Liver (tissue), 9 donors: Measurements from ENCODE around the gene EBF3. TPM values are rescaled to one million over a fixed set of nuclear protein-coding genes. Genes with fewer than 3 reads are reported as not detected.

Experiments
- DNase-seq: peaks from one replicate; pipeline ENCODE4 v3.0.0-alpha.2; 2017; ENCODE audit warnings: low spot score
- H3K27ac ChIP-seq, 2 donors: one replicate each; pipeline ENCODE4 v1.7.0; 2013; ENCODE audit warnings: inconsistent platforms in 2 of 2, low read length in 2 of 2, control low read depth in 1 of 2, low read depth in 1 of 2, mild to moderate bottlenecking in 1 of 2
- H3K27me3 ChIP-seq, 4 donors: one replicate each; pipeline versions ENCODE4 v1.6.1 to v1.7.0; 2013; ENCODE audit warnings: low read length in 3 of 4, inconsistent platforms in 1 of 4, mild to moderate bottlenecking in 1 of 4, moderate library complexity in 1 of 4; ENCODE audit not compliant: control insufficient read depth in 4 of 4, insufficient read depth in 4 of 4
- H3K36me3 ChIP-seq, 4 donors: one replicate each; pipeline versions ENCODE4 v1.6.1 to v1.7.0; 2013; ENCODE audit warnings: low read length in 3 of 4, mild to moderate bottlenecking in 3 of 4, low read depth in 1 of 4, moderate library complexity in 1 of 4; ENCODE audit not compliant: control insufficient read depth in 4 of 4, insufficient read depth in 3 of 4
- H3K4me1 ChIP-seq, 4 donors: one replicate each; pipeline versions ENCODE4 v1.6.1 to v1.7.0; 2013; ENCODE audit warnings: low read length in 3 of 4, mild to moderate bottlenecking in 3 of 4, moderate library complexity in 1 of 4; ENCODE audit not compliant: control insufficient read depth in 4 of 4, insufficient read depth in 4 of 4
- H3K4me3 ChIP-seq, 3 donors: one replicate each; pipeline versions ENCODE4 v1.6.1 to v1.7.0; 2013; ENCODE audit warnings: low read length in 3 of 3, control low read depth in 1 of 3, low read depth in 1 of 3, mild to moderate bottlenecking in 1 of 3
- H3K9ac ChIP-seq, 2 donors: one replicate each; pipeline ENCODE4 v1.7.0; 2013; ENCODE audit warnings: low read length in 2 of 2, mild to moderate bottlenecking in 2 of 2, moderate library complexity in 2 of 2, control low read depth in 1 of 2, low read depth in 1 of 2
- H3K9me3 ChIP-seq, 4 donors: one replicate each; pipeline versions ENCODE4 v1.6.1 to v1.7.0; 2013; ENCODE audit warnings: low read length in 3 of 4; ENCODE audit not compliant: control insufficient read depth in 4 of 4
- FOXA1 ChIP-seq: IDR thresholded peaks from 2 replicates; pipeline ENCODE4 v1.6.1; 2016; ENCODE audit warnings: antibody characterized with exemption
- FOXA2 ChIP-seq: IDR thresholded peaks from 2 replicates; pipeline ENCODE4 v1.6.1; 2016; ENCODE audit warnings: antibody characterized with exemption
- GABPA ChIP-seq, 2 donors: IDR thresholded peaks in 1 of 2; conservative IDR thresholded peaks in 1 of 2; 2 replicates each; pipeline ENCODE4 v1.6.1; 2016; ENCODE audit warnings: antibody characterized with exemption in 2 of 2, mild to moderate bottlenecking in 1 of 2, moderate library complexity in 1 of 2
- HNF4A ChIP-seq, 2 donors: conservative IDR thresholded peaks; 2 replicates each; pipeline ENCODE4 v1.6.1; 2016; ENCODE audit warnings: antibody characterized with exemption in 2 of 2, mild to moderate bottlenecking in 2 of 2
- HNF4G ChIP-seq: IDR thresholded peaks from 2 replicates; pipeline ENCODE4 v1.6.1; 2016; ENCODE audit warnings: antibody characterized with exemption
- NR2F2 ChIP-seq: IDR thresholded peaks from 2 replicates; pipeline ENCODE4 v1.6.1; 2016; ENCODE audit warnings: antibody characterized with exemption
- RAD21 ChIP-seq, 2 donors: IDR thresholded peaks; 2 replicates each; pipeline ENCODE4 v1.6.1; 2016; ENCODE audit warnings: antibody characterized with exemption in 2 of 2, mild to moderate bottlenecking in 2 of 2
- RXRA ChIP-seq, 2 donors: IDR thresholded peaks; 2 replicates each; pipeline ENCODE4 v1.6.1; 2017 to 2018; ENCODE audit warnings: antibody characterized with exemption in 2 of 2, mild to moderate bottlenecking in 1 of 2
- SP1 ChIP-seq: IDR thresholded peaks from 2 replicates; pipeline ENCODE4 v1.6.1; 2018; ENCODE audit warnings: antibody characterized with exemption, mild to moderate bottlenecking
- TAF1 ChIP-seq: conservative IDR thresholded peaks from 2 replicates; pipeline ENCODE4 v1.6.1; 2016; ENCODE audit warnings: antibody characterized with exemption, mild to moderate bottlenecking
- YY1 ChIP-seq: IDR thresholded peaks from 2 replicates; pipeline ENCODE4 v1.6.1; 2016; ENCODE audit warnings: antibody characterized with exemption, mild to moderate bottlenecking
- WGBS: extraction: QIAGEN DNeasy Blood & Tissue Kit; methylation state at CpG from one replicate; pipeline ENCODE4 v1.1.7; 2013; 5-methylcytosine and 5-hydroxymethylcytosine counted together
- polyA plus RNA-seq, 2 donors: library from polyadenylated mRNA; stranded (reverse) in 1 of 2; unstranded in 1 of 2; fragments of 200-250 nt in 1 of 2; fragments of >200 nt in 1 of 2; fragmentation: Nextera tagmentation in 1 of 2; extraction: Ambion mirVana in 1 of 2; gene quantifications; one replicate each; pipeline versions ENCODE4 v1.2.1 to v1.2.3, GENCODE V29; 2013 to 2015
- total RNA-seq, 2 donors: library from RNA; depleted of rRNA; stranded (reverse); fragments of >200 nt; gene quantifications; one replicate each; pipeline ENCODE4 v1.2.3, GENCODE V29; 2014
- TF ChIP-seq, protein P1 (sequence below): fragments of 150-350 bp; IDR thresholded peaks from 2 replicates; pipeline ENCODE4 v1.5.1; 2017; ENCODE audit warnings: improper control_type of control experiment, low read depth, low read length; ENCODE audit not compliant: missing input control
- TF ChIP-seq, protein P2 (sequence below): IDR thresholded peaks from 2 replicates; pipeline ENCODE4 v1.6.1; 2016; ENCODE audit warnings: antibody characterized with exemption
- TF ChIP-seq, protein P3 (sequence below): IDR thresholded peaks from 2 replicates; pipeline ENCODE4 v1.6.1; 2016; ENCODE audit warnings: antibody characterized with exemption
- TF ChIP-seq, protein P4 (sequence below): IDR thresholded peaks from 2 replicates; pipeline ENCODE4 v1.6.1; 2016; ENCODE audit warnings: antibody characterized with exemption
- TF ChIP-seq, protein P5 (sequence below): IDR thresholded peaks from 2 replicates; pipeline ENCODE4 v1.6.1; 2016; ENCODE audit warnings: antibody characterized with exemption, mild to moderate bottlenecking
- donor health status: healthy.
- donor health status: healthy.
- donor health status: healthy.
- donor health status: healthy.
- donor health status: healthy.

The EBF3 gene
- total and polyA plus RNA-seq, 4 donors = 0.02 to 0.08 TPM; not detected in 2

DNA sequence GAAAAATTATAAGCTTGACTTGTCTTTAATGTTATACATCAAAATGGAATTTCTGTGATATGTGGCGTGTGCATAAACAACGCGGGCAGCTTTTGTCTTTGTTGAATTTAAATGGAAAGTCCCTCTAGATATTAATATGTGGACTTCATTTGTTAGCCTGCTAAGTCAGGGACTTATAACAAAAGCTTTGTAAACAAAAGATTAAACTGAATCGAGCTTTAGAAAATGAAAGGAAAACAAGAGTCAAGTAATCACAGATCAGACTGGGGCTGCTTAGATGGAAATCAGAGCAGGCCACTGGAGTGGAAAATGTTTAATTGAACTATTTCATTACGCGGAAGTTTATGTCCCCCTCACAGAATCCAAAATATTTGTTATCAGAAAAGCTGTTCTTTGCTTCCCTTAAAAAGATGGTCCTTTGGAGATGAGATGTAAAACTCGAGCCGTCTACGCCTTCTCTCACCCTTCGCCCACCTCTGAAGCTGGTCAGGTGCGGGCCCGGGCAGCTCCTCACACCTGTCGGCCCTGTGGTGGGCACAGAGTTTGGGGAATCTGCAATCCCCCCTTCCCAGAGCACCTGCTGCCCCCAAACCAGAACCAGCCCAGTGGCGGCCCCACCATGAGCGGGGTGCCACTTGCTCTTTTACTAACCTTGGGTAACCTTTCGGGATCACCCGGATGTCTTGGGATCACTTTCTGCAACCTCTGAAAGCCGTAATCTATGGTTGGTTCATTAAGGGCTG lies 116.2 kb downstream of the EBF3 start:
- no peaks in the 10 kb centered on the region for H3K36me3 ChIP-seq

More for the DNA sequence above, 116.2 kb downstream of the EBF3 start:
- WGBS = 88% methylated on average over 18 of the region's 18 CpGs
- no peaks in the 10 kb centered on the region for H3K27me3 ChIP-seq
- no peak overlapping the region for H3K9ac ChIP-seq
- no peak for DNase-seq
- no peaks in the 10 kb centered on the region for H3K4me1 ChIP-seq
- H3K27ac ChIP-seq = no peak overlapping the region
- TF ChIP-seq, protein P1, sequence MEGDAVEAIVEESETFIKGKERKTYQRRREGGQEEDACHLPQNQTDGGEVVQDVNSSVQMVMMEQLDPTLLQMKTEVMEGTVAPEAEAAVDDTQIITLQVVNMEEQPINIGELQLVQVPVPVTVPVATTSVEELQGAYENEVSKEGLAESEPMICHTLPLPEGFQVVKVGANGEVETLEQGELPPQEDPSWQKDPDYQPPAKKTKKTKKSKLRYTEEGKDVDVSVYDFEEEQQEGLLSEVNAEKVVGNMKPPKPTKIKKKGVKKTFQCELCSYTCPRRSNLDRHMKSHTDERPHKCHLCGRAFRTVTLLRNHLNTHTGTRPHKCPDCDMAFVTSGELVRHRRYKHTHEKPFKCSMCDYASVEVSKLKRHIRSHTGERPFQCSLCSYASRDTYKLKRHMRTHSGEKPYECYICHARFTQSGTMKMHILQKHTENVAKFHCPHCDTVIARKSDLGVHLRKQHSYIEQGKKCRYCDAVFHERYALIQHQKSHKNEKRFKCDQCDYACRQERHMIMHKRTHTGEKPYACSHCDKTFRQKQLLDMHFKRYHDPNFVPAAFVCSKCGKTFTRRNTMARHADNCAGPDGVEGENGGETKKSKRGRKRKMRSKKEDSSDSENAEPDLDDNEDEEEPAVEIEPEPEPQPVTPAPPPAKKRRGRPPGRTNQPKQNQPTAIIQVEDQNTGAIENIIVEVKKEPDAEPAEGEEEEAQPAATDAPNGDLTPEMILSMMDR = no peak
- TF ChIP-seq HNF4G (no peak), HNF4A (conservative IDR thresholded peaks at IDR 0.05) (no peak), RAD21 (IDR thresholded peaks at IDR 0.05) (no peak), RXRA (IDR thresholded peaks at IDR 0.05) (no peak), YY1 (no peak), FOXA2 (no peak), FOXA1 (no peak), SP1 (no peak), NR2F2 (no peak), GABPA (IDR thresholded peaks at IDR 0.05 in 1 of 2, conservative IDR thresholded peaks at IDR 0.05 in 1 of 2) (no peak), TAF1 (no peak)
- TF ChIP-seq, protein P2, sequence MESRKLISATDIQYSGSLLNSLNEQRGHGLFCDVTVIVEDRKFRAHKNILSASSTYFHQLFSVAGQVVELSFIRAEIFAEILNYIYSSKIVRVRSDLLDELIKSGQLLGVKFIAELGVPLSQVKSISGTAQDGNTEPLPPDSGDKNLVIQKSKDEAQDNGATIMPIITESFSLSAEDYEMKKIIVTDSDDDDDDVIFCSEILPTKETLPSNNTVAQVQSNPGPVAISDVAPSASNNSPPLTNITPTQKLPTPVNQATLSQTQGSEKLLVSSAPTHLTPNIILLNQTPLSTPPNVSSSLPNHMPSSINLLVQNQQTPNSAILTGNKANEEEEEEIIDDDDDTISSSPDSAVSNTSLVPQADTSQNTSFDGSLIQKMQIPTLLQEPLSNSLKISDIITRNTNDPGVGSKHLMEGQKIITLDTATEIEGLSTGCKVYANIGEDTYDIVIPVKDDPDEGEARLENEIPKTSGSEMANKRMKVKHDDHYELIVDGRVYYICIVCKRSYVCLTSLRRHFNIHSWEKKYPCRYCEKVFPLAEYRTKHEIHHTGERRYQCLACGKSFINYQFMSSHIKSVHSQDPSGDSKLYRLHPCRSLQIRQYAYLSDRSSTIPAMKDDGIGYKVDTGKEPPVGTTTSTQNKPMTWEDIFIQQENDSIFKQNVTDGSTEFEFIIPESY = no peak
- TF ChIP-seq, protein P3, sequence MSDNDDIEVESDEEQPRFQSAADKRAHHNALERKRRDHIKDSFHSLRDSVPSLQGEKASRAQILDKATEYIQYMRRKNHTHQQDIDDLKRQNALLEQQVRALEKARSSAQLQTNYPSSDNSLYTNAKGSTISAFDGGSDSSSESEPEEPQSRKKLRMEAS = no peak
- TF ChIP-seq, protein P4, sequence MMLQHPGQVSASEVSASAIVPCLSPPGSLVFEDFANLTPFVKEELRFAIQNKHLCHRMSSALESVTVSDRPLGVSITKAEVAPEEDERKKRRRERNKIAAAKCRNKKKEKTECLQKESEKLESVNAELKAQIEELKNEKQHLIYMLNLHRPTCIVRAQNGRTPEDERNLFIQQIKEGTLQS = no peak
- TF ChIP-seq, protein P5, sequence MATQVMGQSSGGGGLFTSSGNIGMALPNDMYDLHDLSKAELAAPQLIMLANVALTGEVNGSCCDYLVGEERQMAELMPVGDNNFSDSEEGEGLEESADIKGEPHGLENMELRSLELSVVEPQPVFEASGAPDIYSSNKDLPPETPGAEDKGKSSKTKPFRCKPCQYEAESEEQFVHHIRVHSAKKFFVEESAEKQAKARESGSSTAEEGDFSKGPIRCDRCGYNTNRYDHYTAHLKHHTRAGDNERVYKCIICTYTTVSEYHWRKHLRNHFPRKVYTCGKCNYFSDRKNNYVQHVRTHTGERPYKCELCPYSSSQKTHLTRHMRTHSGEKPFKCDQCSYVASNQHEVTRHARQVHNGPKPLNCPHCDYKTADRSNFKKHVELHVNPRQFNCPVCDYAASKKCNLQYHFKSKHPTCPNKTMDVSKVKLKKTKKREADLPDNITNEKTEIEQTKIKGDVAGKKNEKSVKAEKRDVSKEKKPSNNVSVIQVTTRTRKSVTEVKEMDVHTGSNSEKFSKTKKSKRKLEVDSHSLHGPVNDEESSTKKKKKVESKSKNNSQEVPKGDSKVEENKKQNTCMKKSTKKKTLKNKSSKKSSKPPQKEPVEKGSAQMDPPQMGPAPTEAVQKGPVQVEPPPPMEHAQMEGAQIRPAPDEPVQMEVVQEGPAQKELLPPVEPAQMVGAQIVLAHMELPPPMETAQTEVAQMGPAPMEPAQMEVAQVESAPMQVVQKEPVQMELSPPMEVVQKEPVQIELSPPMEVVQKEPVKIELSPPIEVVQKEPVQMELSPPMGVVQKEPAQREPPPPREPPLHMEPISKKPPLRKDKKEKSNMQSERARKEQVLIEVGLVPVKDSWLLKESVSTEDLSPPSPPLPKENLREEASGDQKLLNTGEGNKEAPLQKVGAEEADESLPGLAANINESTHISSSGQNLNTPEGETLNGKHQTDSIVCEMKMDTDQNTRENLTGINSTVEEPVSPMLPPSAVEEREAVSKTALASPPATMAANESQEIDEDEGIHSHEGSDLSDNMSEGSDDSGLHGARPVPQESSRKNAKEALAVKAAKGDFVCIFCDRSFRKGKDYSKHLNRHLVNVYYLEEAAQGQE = no peak
- H3K9me3 ChIP-seq = no peaks in the 10 kb centered on the region
- no peak overlapping the region for H3K4me3 ChIP-seq
